AG04450 (cell line): Measurements from ENCODE around the gene PNPLA6. TPM values are rescaled to one million over a fixed set of nuclear protein-coding genes. Genes with fewer than 3 reads are reported as not detected.

Experiments used
- CTCF ChIA-PET: fragments of 300-600, 350-600 bp; formaldehyde crosslinking; extraction: SDS; loops from one replicate; lab custom pipeline; 2022; ENCODE audit warnings: antibody characterized with exemption, inconsistent platforms; lab: Charles Lee
- POLR2A ChIA-PET: fragments of 350-600 bp; formaldehyde crosslinking; extraction: SDS; loops from one replicate; lab custom pipeline; 2021; ENCODE audit warnings: antibody characterized with exemption, inconsistent platforms; lab: Yijun Ruan, JAX
- DNase-seq: peaks from one replicate; pipeline ENCODE4 v3.0.0-alpha.2; 2011; ENCODE audit warnings: low read depth, low spot score
- H3K27ac ChIP-seq: one replicate; pipeline ENCODE4 v1.5.1; 2012; ENCODE audit warnings: low read depth, low read length, control low read depth
- H3K27me3 ChIP-seq: one replicate; pipeline ENCODE4 v1.6.0; 2012; ENCODE audit warnings: low read length; ENCODE audit not compliant: control insufficient read depth, insufficient read depth
- H3K4me3 ChIP-seq: 2 replicates; pipeline ENCODE4 v1.5.1; 2011; ENCODE audit warnings: mild to moderate bottlenecking, low read depth, low read length, control low read depth
- H3K9me3 ChIP-seq: 2 replicates; pipeline ENCODE4 v1.5.1; 2012; ENCODE audit warnings: low read length; ENCODE audit not compliant: control insufficient read depth, insufficient read depth
- polyA plus RNA-seq: library from polyadenylated mRNA; depleted of rRNA; stranded (reverse); fragments of >200 nt; gene quantifications from 2 replicates; pipeline ENCODE4 v1.2.3, GENCODE V29; 2011
- TF ChIP-seq, protein P1 (sequence below): IDR thresholded peaks from 2 replicates; pipeline ENCODE4 v1.5.1; 2011; ENCODE audit warnings: low read depth, low read length, control low read depth, inconsistent platforms

PNPLA6 gene
- polyA plus RNA-seq, 1 experiment: 17.0 TPM

DNA sequence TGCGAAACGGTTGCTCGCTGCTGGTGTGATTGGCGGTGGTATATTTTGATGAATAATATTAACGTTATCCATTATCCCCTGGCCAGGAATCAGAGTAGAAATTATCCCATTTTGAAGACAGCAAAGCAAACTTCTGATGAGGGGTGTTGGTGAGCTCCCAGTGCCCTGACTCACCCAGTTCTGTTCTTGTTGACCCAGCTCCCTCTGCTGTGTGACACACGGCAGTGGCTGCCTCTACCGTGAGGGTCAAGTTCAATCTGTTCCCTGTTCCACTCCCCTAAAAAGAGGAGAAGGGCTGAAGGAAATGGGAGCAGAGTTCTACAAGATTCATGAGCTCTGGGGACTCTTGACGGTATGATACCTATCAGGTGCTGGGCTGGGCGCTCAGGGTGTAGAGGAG, 62.2 kb downstream of the PNPLA6 start:
- H3K4me3 ChIP-seq: no peak overlapping the region
- ChIA-PET POLR2A (no interaction called here), CTCF (interaction anchor here (0.9 kb wide), 1 partner anchor 29 kb away, joined by 7 read pairs; no protein-coding TSS in a partner anchor)
- peaks cover 36% of the 10 kb centered on the region for H3K27me3 ChIP-seq
- TF ChIP-seq, protein P1, sequence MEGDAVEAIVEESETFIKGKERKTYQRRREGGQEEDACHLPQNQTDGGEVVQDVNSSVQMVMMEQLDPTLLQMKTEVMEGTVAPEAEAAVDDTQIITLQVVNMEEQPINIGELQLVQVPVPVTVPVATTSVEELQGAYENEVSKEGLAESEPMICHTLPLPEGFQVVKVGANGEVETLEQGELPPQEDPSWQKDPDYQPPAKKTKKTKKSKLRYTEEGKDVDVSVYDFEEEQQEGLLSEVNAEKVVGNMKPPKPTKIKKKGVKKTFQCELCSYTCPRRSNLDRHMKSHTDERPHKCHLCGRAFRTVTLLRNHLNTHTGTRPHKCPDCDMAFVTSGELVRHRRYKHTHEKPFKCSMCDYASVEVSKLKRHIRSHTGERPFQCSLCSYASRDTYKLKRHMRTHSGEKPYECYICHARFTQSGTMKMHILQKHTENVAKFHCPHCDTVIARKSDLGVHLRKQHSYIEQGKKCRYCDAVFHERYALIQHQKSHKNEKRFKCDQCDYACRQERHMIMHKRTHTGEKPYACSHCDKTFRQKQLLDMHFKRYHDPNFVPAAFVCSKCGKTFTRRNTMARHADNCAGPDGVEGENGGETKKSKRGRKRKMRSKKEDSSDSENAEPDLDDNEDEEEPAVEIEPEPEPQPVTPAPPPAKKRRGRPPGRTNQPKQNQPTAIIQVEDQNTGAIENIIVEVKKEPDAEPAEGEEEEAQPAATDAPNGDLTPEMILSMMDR: no peak
- no peak for DNase-seq
- H3K27ac ChIP-seq: no peak overlapping the region
- H3K9me3 ChIP-seq: no peaks in the 10 kb centered on the region

DNA sequence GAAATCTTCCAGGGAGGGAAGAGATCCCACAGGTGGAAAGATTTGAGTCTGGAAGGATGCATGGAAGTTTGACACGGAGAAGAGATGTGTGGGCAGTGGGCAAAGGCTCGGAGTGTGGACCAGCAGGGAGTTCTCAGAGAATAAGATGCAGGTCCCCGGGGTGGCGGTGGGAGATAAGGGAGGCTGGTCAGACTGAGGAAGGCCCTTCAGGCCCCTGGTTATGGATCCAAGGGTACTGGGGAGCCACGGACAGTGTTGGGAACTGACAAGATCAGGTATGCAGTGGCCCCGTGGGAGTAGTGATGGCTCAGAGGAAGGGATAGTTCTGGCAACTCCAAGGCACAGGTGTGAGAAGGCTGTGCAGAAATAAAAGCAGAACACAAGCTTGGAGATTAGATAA, 62.7 kb downstream of the PNPLA6 start:
- TF ChIP-seq, protein P1: no peak
- no peak overlapping the region for H3K4me3 ChIP-seq

DNA sequence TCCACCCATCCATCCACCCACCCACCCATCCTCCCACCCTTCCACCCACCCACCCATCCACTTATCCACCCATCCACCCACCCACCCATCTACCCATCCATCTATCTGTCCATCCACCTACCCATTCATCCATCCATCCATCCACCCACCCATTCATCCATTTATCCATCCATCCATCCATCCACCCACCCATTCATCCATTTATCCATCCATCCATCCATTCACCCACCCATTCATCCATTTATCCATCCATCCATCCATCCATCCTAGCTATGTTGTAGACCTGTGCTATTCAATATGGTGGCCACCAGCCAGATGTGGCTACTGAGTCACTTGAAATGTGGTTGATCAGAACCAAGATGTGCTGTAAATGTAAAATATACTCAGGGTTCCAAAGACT, 65.2 kb downstream of the PNPLA6 start:
- TF ChIP-seq, protein P1: no peak
- H3K27me3 ChIP-seq: peaks cover 22% of the 10 kb centered on the region
- H3K4me3 ChIP-seq: no peak overlapping the region
- ChIA-PET POLR2A (no interaction called here), CTCF (no interaction called here)
- no peak for DNase-seq
- no peak overlapping the region for H3K27ac ChIP-seq
- peaks cover 4% of the 10 kb centered on the region; the same call in 1 of the 2 replicates for H3K9me3 ChIP-seq

More for the DNA sequence above, 62.7 kb downstream of the PNPLA6 start:
- no peak for DNase-seq
- Histone ChIP-seq H3K27me3 (peaks cover 35% of the 10 kb centered on the region), H3K27ac (no peak overlapping the region), H3K9me3 (no peaks in the 10 kb centered on the region)
- POLR2A ChIA-PET: no interaction called here
- CTCF ChIA-PET: interaction anchor here (0.9 kb wide), 1 partner anchor 30 kb away, joined by 7 read pairs; no protein-coding TSS in a partner anchor

DNA sequence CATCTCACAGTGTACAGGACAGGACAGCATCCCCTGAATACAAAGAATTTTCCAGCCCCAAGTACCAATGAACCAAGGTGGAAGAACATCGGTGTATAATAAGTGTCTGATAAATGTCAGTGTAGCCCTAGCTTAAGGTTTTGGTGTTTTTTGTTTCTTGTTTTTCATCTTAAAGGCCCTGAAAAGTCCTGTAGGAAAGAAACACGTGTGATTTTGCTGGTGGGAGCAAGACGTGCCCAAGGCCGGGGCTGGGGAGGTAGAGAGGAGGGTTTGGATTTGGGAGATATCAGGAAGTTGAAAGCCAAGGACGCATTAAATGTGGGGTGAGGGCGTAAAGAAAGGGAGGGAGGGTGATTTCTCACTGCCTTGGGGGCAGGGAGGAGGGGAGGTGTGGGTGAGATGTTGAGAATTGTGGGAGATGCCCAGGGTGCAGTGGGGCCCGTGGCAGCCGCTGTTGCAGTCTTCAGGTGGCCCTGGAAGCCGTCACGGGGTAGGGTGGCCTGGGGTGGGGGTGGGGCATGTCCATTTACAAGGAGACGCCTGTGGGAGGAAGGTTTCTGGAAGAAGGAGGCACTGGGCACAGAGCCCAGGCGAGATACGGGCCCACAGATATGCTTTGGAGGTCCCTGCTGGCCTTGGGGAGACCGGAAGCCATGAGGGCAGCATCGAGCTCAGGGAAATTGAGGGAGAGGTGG, 66.9 kb downstream of the PNPLA6 start:
- no peak for DNase-seq
- Histone ChIP-seq H3K27ac (no peak overlapping the region), H3K9me3 (peaks cover 4% of the 10 kb centered on the region; the same call in 1 of the 2 replicates), H3K27me3 (peaks cover 11% of the 10 kb centered on the region), H3K4me3 (no peak overlapping the region)
- ChIA-PET POLR2A (interaction anchor here (0.6 kb wide), 1 partner anchor 177 kb away, joined by 4 read pairs; no protein-coding TSS in a partner anchor), CTCF (no interaction called here)
- TF ChIP-seq, protein P1: no peak

DNA sequence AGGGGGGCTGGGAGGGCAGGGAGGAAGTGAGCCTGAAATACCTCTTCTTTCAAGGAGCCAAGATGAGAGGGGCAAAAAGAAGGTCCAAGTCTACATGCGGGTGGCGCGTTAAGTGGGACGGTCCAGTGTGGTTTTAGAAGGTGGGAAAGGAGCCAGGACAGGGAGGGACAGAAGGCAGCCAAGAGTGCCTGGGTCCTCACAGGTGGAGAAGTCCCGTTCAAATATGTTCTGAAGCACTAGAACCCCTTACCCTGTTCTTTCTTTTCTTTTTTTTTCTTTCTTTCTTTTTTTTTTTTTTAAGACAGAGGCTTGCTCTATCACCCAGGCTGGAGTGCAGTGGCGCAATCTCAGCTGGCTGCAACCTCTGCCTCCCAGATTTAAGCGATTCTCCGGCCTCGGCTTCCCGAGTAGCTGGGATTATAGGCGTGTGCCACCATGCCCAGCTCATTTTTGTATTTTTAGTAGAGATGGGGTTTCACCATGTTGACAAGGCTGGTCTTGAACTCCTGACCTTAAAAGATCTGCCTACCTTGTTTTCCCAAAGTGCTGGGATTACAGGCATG, 67.5 kb downstream of the PNPLA6 start:
- Histone ChIP-seq H3K9me3 (peaks cover 4% of the 10 kb centered on the region; the same call in 1 of the 2 replicates), H3K27ac (no peak overlapping the region), H3K27me3 (peaks cover 4% of the 10 kb centered on the region), H3K4me3 (no peak overlapping the region)
- TF ChIP-seq, protein P1: no peak
- ChIA-PET POLR2A (interaction anchor here (0.6 kb wide), 1 partner anchor 178 kb away, joined by 4 read pairs; no protein-coding TSS in a partner anchor), CTCF (no interaction called here)
- no peak for DNase-seq
